Psoas muscle (tissue), 8 donors: ENCODE data around the gene CLEC4D. TPM values are rescaled to one million over a fixed set of nuclear protein-coding genes. Genes with fewer than 3 reads are reported as not detected.

Experiments used
- ATAC-seq, 4 donors: fragments of 200-7000 bp; cut with Tn5 transposase; one replicate each; pipeline ENCODE4 v1.9.1; 2020; ENCODE audit warnings: moderate library complexity in 3 of 4, mild to moderate bottlenecking in 2 of 4
- DNase-seq, 2 donors: peaks; one replicate each; pipeline ENCODE4 v3.0.0-alpha.2; 2020
- H3K27ac ChIP-seq: fragments of 200-600 bp; one replicate; pipeline ENCODE4 v1.8.0; 2022
- H3K27me3 ChIP-seq, 3 donors: fragments of 200-600 bp in 1 of 3; one replicate each; pipeline versions ENCODE4 v1.6.1 to v1.8.0; 2013 to 2022; ENCODE audit warnings: low read length in 2 of 3, mild to moderate bottlenecking in 2 of 3, moderate library complexity in 1 of 3; ENCODE audit not compliant: insufficient read depth in 3 of 3
- H3K36me3 ChIP-seq, 2 donors: fragments of 200-600 bp in 1 of 2; one replicate each; pipeline versions ENCODE4 v1.6.1 to v1.8.0; 2013 to 2022; ENCODE audit warnings: low read depth in 1 of 2, mild to moderate bottlenecking in 1 of 2, moderate library complexity in 1 of 2; ENCODE audit not compliant: insufficient read depth in 1 of 2
- H3K4me1 ChIP-seq: fragments of 200-600 bp; one replicate; pipeline ENCODE4 v1.8.0; 2022
- H3K4me3 ChIP-seq: fragments of 200-600 bp; one replicate; pipeline ENCODE4 v1.8.0; 2022; ENCODE audit warnings: mild to moderate bottlenecking
- H3K9me3 ChIP-seq: fragments of 200-600 bp; one replicate; pipeline ENCODE4 v1.8.0; 2022
- intact Hi-C, 2 donors: fragments of 100-400 bp; cut with DNase I; formaldehyde crosslinking; loops; one replicate each; pipeline versions ENCODE4 v1.11.0 to v1.14.2; 2022
- polyA plus RNA-seq, 3 donors: library from polyadenylated mRNA; stranded (reverse); fragments of 200-250 nt; gene quantifications; one replicate each; pipeline ENCODE4 v1.2.3, GENCODE V29; 2013
- total RNA-seq, 4 donors: library from RNA; stranded (reverse); fragmentation: NEBNext Ultra II Directional in 2 of 4; extraction: Animal tissue kit (Norgen Biotek cat#: 25700) in 2 of 4; gene quantifications; one replicate each; pipeline versions ENCODE4 v1.2.1 to v1.2.4, GENCODE V29; 2021 to 2023
- TF ChIP-seq, protein P1 (sequence below): fragments of 200-600 bp; IDR thresholded peaks from one replicate; pipeline ENCODE4 v1.8.0; 2022; ENCODE audit warnings: antibody characterized with exemption
- donor health status: healthy with polysubstance abuse.
- donor health status: DM: no; HTN: no; CAD: no; lungs with moderate emphysema.
- donor health status: Bipolar disorder and iron deficiency.
- donor health status: healthy.
- donor health status: DM: yes; HTN: yes; CAD: no.
- donor health status: DM: no; HTN: no; CAD: no.
- donor health status: DM: no; HTN: no; CAD: no.
- donor health status: DM: yes; HTN: yes; CAD: no.

The CLEC4D gene
- total and polyA plus RNA-seq, 7 donors = 0.09 to 0.34 (median 0.09) TPM; not detected in 4

DNA sequence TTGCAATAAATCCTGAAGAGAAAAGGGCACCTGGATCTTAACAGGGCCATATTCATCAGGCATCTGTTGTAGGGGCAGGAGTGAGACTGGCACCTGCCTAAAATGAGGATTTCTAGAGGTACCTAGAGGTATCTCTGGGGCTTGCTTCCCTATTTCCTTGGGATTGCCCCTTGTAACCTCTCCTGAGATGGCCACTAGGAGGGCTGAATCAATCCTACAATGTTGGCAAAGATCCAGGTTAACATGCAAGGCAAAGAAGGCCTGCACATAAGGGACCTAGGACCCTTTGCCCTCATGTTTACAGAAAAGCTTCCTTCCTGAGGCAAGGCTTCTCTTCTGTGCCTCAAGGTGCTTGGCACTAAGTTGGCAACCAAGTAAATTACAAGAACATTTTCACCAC is 53.2 kb downstream of the CLEC4D start:
- ATAC-seq (no peak), DNase-seq (no peak)
- TF ChIP-seq, protein P1, sequence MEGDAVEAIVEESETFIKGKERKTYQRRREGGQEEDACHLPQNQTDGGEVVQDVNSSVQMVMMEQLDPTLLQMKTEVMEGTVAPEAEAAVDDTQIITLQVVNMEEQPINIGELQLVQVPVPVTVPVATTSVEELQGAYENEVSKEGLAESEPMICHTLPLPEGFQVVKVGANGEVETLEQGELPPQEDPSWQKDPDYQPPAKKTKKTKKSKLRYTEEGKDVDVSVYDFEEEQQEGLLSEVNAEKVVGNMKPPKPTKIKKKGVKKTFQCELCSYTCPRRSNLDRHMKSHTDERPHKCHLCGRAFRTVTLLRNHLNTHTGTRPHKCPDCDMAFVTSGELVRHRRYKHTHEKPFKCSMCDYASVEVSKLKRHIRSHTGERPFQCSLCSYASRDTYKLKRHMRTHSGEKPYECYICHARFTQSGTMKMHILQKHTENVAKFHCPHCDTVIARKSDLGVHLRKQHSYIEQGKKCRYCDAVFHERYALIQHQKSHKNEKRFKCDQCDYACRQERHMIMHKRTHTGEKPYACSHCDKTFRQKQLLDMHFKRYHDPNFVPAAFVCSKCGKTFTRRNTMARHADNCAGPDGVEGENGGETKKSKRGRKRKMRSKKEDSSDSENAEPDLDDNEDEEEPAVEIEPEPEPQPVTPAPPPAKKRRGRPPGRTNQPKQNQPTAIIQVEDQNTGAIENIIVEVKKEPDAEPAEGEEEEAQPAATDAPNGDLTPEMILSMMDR = no peak
- no peaks in the 10 kb centered on the region for H3K36me3 ChIP-seq
- H3K27me3 ChIP-seq = peaks cover 0 to 2% (median 0%) of the 10 kb centered on the region in 3 donors
- H3K27ac ChIP-seq = no peak overlapping the region
- H3K9me3 ChIP-seq = no peaks in the 10 kb centered on the region
- no peaks in the 10 kb centered on the region for H3K4me1 ChIP-seq
- H3K4me3 ChIP-seq = no peak overlapping the region
- intact Hi-C loops = no loop called here

Other genes starting within 250 kb of the CLEC4D start
- gene CLEC6A, start 57.5 kb upstream of the CLEC4D start, total RNA-seq = not detected
- not detected for gene CLEC6A, start 57.5 kb upstream of the CLEC4D start, polyA plus RNA-seq
- 1 to 10 TPM in 2 of 4 donors, under 1 TPM in 2; 0.37 to 1.1 (median 0.96) TPM for gene CLEC4E, start 27.4 kb downstream of the CLEC4D start, total RNA-seq
- under 1 TPM; 0.19 to 0.63 (median 0.34) TPM for gene CLEC4E, start 27.4 kb downstream of the CLEC4D start, polyA plus RNA-seq
- gene AICDA, start 99.4 kb downstream of the CLEC4D start, total RNA-seq = not detected
- under 1 TPM in 1 of 3 donors, not detected in 2; 0.04 TPM for gene AICDA, start 99.4 kb downstream of the CLEC4D start, polyA plus RNA-seq
- gene MFAP5, start 149.3 kb downstream of the CLEC4D start, total RNA-seq = 10 to 100 TPM in 3 of 4 donors, 1 to 10 TPM in 1; 3.4 to 27.9 (median 20.7) TPM
- gene MFAP5, start 149.3 kb downstream of the CLEC4D start, polyA plus RNA-seq = 10 to 100 TPM; 17.4 to 24.5 (median 23.3) TPM
- gene RIMKLB, start 184.5 kb downstream of the CLEC4D start, total RNA-seq = 10 to 100 TPM in 2 of 4 donors, 1 to 10 TPM in 2; 4.6 to 19.1 (median 11.2) TPM
- 1 to 10 TPM; 4.8 to 8.1 (median 5.7) TPM for gene RIMKLB, start 184.5 kb downstream of the CLEC4D start, polyA plus RNA-seq